ENCODE measurements around the gene PPARG.

DNA sequence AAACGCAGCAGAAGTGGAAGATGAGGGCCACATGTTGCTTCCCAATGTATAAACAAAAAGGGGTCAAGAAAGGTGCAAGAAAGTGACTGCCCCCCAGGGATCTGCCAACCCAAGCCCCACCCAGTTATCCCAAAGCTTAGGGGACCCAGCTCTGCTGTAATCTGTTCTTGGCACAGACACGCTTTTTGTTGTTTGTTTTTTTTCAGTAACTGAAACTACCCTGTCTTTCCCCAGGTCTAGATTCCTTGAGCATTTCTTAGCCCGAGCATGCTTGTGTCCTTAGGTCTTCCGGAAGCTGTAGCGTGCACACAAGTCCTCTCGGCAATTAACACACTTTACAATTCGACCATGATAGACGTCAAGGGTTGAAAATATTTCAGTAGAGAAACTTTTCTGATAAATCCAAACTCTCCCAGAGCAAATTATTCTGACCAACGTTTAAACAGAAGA is 8.5 kb upstream of the PPARG start:
- TF ChIP-seq, protein P1, sequence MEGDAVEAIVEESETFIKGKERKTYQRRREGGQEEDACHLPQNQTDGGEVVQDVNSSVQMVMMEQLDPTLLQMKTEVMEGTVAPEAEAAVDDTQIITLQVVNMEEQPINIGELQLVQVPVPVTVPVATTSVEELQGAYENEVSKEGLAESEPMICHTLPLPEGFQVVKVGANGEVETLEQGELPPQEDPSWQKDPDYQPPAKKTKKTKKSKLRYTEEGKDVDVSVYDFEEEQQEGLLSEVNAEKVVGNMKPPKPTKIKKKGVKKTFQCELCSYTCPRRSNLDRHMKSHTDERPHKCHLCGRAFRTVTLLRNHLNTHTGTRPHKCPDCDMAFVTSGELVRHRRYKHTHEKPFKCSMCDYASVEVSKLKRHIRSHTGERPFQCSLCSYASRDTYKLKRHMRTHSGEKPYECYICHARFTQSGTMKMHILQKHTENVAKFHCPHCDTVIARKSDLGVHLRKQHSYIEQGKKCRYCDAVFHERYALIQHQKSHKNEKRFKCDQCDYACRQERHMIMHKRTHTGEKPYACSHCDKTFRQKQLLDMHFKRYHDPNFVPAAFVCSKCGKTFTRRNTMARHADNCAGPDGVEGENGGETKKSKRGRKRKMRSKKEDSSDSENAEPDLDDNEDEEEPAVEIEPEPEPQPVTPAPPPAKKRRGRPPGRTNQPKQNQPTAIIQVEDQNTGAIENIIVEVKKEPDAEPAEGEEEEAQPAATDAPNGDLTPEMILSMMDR (IDR thresholded peaks at IDR 0.05): no peak
- TF ChIP-seq POLR2A (IDR thresholded peaks at IDR 0.05): no peak

Data from vagina (tissue), 2 donors.